KOPT-K1 (cell line): ENCODE measurements around the gene SH3RF2.

Source experiments
- H3K27ac ChIP-seq: fragments of 200-600 bp; sonication (generic); 2 replicates; pipeline ENCODE4 v1.5.1; 2016; ENCODE audit warnings: antibody characterized with exemption, mild to moderate bottlenecking, low read depth, low read length; ENCODE audit not compliant: poor library complexity, severe bottlenecking
- H3K36me3 ChIP-seq: fragments of 200-600 bp; sonication (generic); 2 replicates; pipeline ENCODE4 v1.5.1; 2017; ENCODE audit warnings: antibody characterized with exemption, mild to moderate bottlenecking, low read length, moderate library complexity; ENCODE audit not compliant: insufficient read depth
- H3K9me3 ChIP-seq: fragments of 200-600 bp; sonication (generic); 2 replicates; pipeline ENCODE4 v1.5.1; 2017; ENCODE audit warnings: antibody characterized with exemption, low read length, mild to moderate bottlenecking; ENCODE audit not compliant: insufficient read depth, poor library complexity, severe bottlenecking

Gene SH3RF2

DNA sequence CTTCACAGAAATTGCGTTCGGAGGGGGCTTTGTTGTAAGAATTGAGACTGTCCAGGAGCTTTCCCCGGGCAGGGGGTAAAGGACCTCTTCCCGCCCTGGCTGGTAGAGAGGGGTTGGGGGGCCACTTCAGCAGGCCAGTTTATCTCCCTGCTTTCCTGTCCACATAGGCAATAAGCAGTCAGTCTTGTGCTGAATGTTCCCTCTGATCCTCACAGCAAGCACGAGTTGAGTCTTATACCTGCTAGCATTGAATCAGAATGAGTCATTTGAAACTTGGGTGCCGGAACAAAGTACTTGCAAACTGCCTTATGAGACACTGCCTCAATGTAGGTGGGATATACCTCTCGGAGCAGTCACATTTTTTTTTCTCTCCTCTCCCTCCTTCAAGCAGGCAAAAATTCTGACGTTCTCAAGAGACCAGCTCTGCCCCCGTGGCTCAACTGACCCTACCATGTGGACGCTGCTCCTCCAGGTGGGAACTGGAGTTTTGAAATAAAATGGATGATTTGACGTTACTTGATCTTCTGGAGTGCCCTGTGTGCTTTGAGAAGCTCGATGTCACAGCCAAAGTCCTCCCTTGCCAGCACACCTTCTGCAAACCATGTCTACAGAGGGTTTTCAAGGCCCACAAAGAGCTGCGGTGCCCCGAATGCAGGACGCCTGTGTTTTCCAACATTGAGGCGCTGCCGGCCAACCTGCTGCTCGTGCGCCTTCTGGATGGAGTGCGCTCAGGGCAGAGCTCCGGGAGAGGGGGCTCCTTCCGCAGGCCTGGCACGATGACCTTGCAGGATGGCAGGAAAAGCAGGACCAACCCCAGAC lies 1.3 kb downstream of the SH3RF2 start:
- Histone ChIP-seq H3K27ac (no peak overlapping the region), H3K36me3 (no peaks in the 10 kb centered on the region), H3K9me3 (no peaks in the 10 kb centered on the region)

DNA sequence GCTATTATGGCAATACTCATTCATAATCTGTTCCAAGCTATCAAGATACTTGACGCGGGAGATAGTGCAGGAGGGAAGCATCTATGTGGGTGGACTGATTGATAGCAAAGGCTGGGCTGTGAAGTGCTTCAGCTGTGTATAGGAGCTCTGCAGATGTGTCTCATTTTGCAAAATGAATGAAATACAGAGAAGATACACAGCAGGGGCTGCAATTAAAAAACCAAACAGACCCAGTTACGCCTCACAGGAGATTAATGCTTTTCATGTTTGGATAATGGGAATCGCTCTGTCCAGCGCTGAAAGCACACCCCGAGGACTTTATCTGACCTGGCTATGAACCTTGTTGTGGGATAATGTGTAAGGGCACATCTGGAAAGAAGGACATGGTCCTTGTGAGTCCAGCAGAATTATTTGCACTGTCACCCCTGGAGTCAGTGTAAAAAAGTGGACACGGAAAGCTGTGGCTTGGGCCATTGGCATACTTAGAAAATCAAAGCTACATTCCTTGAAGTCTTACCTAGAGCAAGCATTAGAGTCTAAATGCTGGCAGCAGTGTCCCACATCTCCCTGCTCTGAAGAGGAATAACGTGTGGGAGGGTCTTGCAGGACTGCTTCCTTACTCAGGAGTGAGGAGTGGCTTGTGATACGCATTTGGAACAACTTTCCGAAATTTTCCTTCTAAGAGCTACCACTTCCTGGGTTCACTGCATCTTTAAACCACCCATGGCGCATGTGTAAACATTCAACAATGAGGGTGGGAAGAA lies 2.6 kb downstream of the SH3RF2 start:
- no peak overlapping the region for H3K27ac ChIP-seq
- H3K9me3 ChIP-seq = no peaks in the 10 kb centered on the region
- no peaks in the 10 kb centered on the region for H3K36me3 ChIP-seq

GRCh38 chr5:145939540-145940065 lies 3.2 kb downstream of the SH3RF2 start:
- no peaks in the 10 kb centered on the region for H3K9me3 ChIP-seq
- H3K36me3 ChIP-seq = no peaks in the 10 kb centered on the region
- H3K27ac ChIP-seq = no peak overlapping the region

- Histone ChIP-seq H3K27ac (no peak overlapping the region), H3K9me3 (no peaks in the 10 kb centered on the region), H3K36me3 (no peaks in the 10 kb centered on the region)
These were observed 4.7 kb downstream of the SH3RF2 start for GRCh38 chr5:145941096-145941447.

GRCh38 chr5:145941448-145942130 lies 5.2 kb downstream of the SH3RF2 start:
- no peak overlapping the region for H3K27ac ChIP-seq
- no peaks in the 10 kb centered on the region for H3K36me3 ChIP-seq

GRCh38 chr5:145942201-145942600 lies 5.8 kb downstream of the SH3RF2 start:
- Histone ChIP-seq H3K36me3 (no peaks in the 10 kb centered on the region), H3K9me3 (no peaks in the 10 kb centered on the region), H3K27ac (no peak overlapping the region)

More at GRCh38 chr5:145941448-145942130, 5.2 kb downstream of the SH3RF2 start:
- no peaks in the 10 kb centered on the region for H3K9me3 ChIP-seq

DNA sequence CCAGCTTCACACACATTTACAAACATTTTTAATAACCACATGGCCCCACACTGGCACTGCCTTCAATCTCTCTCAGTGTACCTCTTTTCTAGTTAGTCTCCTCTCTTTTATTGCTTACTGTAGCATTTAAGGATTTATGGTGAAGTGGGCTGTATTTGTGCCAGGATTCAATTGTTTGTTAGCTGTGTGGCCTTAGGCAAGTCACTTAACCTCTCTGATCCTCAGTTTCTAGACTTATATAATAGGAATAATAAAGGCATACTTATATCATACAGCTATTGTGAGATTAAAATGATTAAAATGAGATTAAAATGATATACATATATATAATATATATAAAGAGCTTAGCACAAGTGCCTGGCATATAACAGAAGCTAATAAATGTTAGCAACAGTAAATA lies 6.4 kb downstream of the SH3RF2 start:
- Histone ChIP-seq H3K27ac (no peak overlapping the region), H3K9me3 (no peaks in the 10 kb centered on the region), H3K36me3 (no peaks in the 10 kb centered on the region)

DNA sequence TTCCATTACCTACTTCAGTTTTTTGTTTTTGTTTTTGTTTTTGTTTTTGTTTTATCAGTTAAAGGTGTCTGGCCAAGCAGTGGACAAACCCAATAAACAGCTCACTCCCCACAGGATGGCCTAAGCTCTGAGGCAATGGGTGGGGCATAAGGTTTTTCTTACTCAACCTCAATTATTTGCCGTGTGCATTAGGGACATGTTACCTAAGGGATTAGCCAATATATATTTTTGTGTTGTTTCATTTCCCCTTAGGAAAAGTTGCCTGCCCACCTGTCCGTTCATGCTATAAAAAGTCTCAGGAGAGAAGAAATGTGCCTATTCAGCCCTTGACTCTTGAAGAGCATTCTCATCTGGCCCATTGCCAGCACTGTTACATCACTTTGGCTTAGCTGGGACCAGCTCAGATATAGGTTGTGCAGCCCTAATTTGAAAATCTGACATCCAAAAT lies 7.3 kb downstream of the SH3RF2 start:
- Histone ChIP-seq H3K9me3 (no peaks in the 10 kb centered on the region), H3K36me3 (no peaks in the 10 kb centered on the region), H3K27ac (no peak overlapping the region)

DNA sequence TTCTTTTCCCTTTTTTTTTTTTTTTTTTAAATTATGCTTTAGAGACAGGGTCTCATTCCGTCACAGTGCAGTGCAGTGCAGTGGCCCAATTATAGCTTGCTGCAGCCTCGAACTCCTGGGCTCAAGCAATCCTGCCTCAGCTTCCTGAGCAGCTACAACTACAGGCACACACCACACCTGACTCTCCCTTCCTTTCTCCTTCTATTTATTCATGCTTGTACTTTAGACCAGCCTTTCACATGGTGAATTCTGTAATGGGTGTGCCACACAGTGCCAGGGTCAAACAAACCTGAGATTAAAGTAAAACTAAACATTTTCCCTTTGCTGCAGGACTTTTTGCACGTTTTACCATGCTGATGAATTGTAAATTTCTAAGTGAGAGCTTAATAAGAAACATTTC lies 8.0 kb downstream of the SH3RF2 start:
- H3K27ac ChIP-seq = no peak overlapping the region
- no peaks in the 10 kb centered on the region for H3K9me3 ChIP-seq

GRCh38 chr5:145945620-145946111 lies 9.3 kb downstream of the SH3RF2 start:
- no peaks in the 10 kb centered on the region for H3K9me3 ChIP-seq
- H3K27ac ChIP-seq = no peak overlapping the region
- no peaks in the 10 kb centered on the region for H3K36me3 ChIP-seq

More for the DNA sequence above, 8.0 kb downstream of the SH3RF2 start:
- H3K36me3 ChIP-seq = no peaks in the 10 kb centered on the region

GRCh38 chr5:145946112-145946861 lies 9.9 kb downstream of the SH3RF2 start:
- no peaks in the 10 kb centered on the region for H3K9me3 ChIP-seq

DNA sequence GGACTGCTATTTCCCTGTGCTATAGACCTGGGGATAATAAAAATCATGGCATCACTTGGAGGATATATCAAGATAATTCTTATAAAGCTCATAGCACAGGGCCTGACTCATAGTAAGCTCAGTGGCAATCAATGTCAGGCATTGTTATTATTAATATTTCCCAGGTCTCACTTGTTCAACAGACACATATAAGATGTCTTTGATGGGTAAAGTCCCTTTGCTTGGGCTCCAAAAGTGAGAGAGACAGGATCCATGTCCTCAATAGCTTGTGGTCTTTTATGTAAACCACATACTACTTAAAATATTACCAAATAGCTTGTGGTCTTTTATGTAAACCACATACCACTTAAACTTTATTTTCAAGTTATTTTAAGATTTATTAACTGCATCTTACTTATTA lies 11.2 kb downstream of the SH3RF2 start:
- Histone ChIP-seq H3K9me3 (no peaks in the 10 kb centered on the region), H3K27ac (no peak overlapping the region), H3K36me3 (no peaks in the 10 kb centered on the region)

More at GRCh38 chr5:145946112-145946861, 9.9 kb downstream of the SH3RF2 start:
- no peaks in the 10 kb centered on the region for H3K36me3 ChIP-seq
- no peak overlapping the region for H3K27ac ChIP-seq

GRCh38 chr5:145948047-145948446 lies 11.7 kb downstream of the SH3RF2 start:
- H3K27ac ChIP-seq = no peak overlapping the region
- no peaks in the 10 kb centered on the region for H3K36me3 ChIP-seq
- no peaks in the 10 kb centered on the region for H3K9me3 ChIP-seq

DNA sequence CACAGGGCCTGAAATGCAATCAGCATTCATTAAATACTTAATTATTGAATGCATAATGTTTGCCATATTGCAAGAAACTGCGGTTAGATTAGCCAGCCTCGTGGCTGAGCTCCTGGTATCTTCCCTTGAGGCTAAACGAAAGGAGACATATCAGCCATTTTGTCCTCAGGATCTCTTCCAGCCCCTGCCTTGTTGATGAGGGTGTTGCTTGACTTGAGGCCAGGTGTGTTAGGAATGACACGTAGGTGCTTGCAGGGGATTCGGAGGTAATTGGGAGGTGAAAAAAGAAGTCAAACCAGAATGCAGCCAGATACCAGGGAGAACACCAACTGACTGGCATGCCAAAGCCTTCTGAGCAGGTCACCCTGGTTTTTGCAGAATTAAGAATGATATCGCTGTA lies 12.5 kb downstream of the SH3RF2 start:
- Histone ChIP-seq H3K36me3 (no peaks in the 10 kb centered on the region), H3K9me3 (no peaks in the 10 kb centered on the region)

More for the DNA sequence above, 12.5 kb downstream of the SH3RF2 start:
- H3K27ac ChIP-seq = no peak overlapping the region
